Calu3 (cell line): Measurements from ENCODE around the gene EDN1. TPM values are rescaled to one million over a fixed set of nuclear protein-coding genes. Genes with fewer than 3 reads are reported as not detected.
"Not testable (repeated sequence)": the region's sequence is repeated elsewhere in the genome, so short reads cannot be mapped to it uniquely, and the experiment has no call there.

Source experiments
- BruUV-seq: library from RNA; stranded (reverse); fragments of 400-500 nt; replicated peaks from 2 replicates; lab custom pipeline; 2021; lab: Mats Ljungman, UMichigan
- CTCF ChIA-PET: fragments of 300-600 bp; sonication (Branson Sonifier 250); formaldehyde crosslinking; loops from one replicate; lab custom pipeline; 2022; ENCODE audit warnings: antibody characterized with exemption; lab: Charles Lee
- DNase-seq: peaks from one replicate; pipeline ENCODE4 v3.0.0; 2022
- H3K27ac Mint-ChIP-seq: one replicate; pipeline ENCODE4 v1.8.0; 2022; ENCODE audit warnings: mixed read lengths; ENCODE audit not compliant: unreplicated experiment
- H3K27me3 Mint-ChIP-seq: one replicate; pipeline ENCODE4 v1.8.0; 2022; ENCODE audit warnings: mixed read lengths; ENCODE audit not compliant: unreplicated experiment
- H3K36me3 Mint-ChIP-seq: one replicate; pipeline ENCODE4 v1.8.0; 2022; ENCODE audit warnings: mild to moderate bottlenecking, moderate library complexity, mixed read lengths; ENCODE audit not compliant: insufficient read depth, unreplicated experiment
- H3K4me1 Mint-ChIP-seq: one replicate; pipeline ENCODE4 v1.8.0; 2022; ENCODE audit warnings: mild to moderate bottlenecking, low read depth, mixed read lengths; ENCODE audit not compliant: unreplicated experiment
- H3K4me3 Mint-ChIP-seq: one replicate; pipeline ENCODE4 v1.8.0; 2022; ENCODE audit warnings: mild to moderate bottlenecking, low read depth, moderate library complexity, mixed read lengths; ENCODE audit not compliant: unreplicated experiment
- H3K9me3 Mint-ChIP-seq: one replicate; pipeline ENCODE4 v1.8.0; 2022; ENCODE audit warnings: low read depth, mixed read lengths; ENCODE audit not compliant: unreplicated experiment
- CTCF ChIP-seq: fragments of 200-600 bp; IDR thresholded peaks from one replicate; pipeline ENCODE4 v1.8.0; 2022; ENCODE audit warnings: antibody characterized with exemption; ENCODE audit not compliant: unreplicated experiment
- intact Hi-C: fragments of 100-400 bp; cut with micrococcal nuclease; formaldehyde crosslinking; loops from one replicate; pipeline ENCODE4 v1.10.0; 2022; ENCODE audit not compliant: unreplicated experiment
- total RNA-seq: library from RNA; stranded (reverse); gene quantifications from 2 replicates; pipeline ENCODE4 v1.2.3, GENCODE V29; 2022

Gene EDN1
- total RNA-seq, 1 experiment from 2014 or later = 40.6 TPM

GRCh38 chr6:12331951-12332749 is 42.0 kb downstream of the EDN1 start:
- no peaks in the 10 kb centered on the region for H3K27me3 Mint-ChIP-seq
- H3K27ac Mint-ChIP-seq = peak overlapping the region; percentile 92
- peak; percentile 47 for DNase-seq
- intact Hi-C loops = loop anchor here (5.0 kb wide), 2 partner anchors 35 to 160 kb away; no protein-coding TSS in a partner anchor
- BruUV-seq = TSS peak; percentile 94
- peak overlapping the region; percentile 24 for H3K4me3 Mint-ChIP-seq
- no peak for TF ChIP-seq CTCF
- CTCF ChIA-PET = interaction anchor here (0.5 to 2.2 kb wide), 12 partner anchors 11 to 266 kb away, joined by 3 to 19 read pairs (median 3); partner anchors contain the start of gene EDN1
- no peaks in the 10 kb centered on the region for H3K9me3 Mint-ChIP-seq
- peaks cover 46% of the 10 kb centered on the region for H3K4me1 Mint-ChIP-seq
- H3K36me3 Mint-ChIP-seq = peaks cover 20% of the 10 kb centered on the region

- peaks cover 20% of the 10 kb centered on the region for H3K36me3 Mint-ChIP-seq
- BruUV-seq, DNase-seq, H3K9me3 Mint-ChIP-seq, H3K27me3 Mint-ChIP-seq: not testable (repeated sequence)
- intact Hi-C loops = loop anchor here (5.0 kb wide), 2 partner anchors 35 to 160 kb away; no protein-coding TSS in a partner anchor
- peak overlapping the region; percentile 92 for H3K27ac Mint-ChIP-seq
- CTCF ChIA-PET = interaction anchor here (0.6 to 2.2 kb wide), 6 partner anchors 19 to 265 kb away, joined by 3 to 19 read pairs (median 8); partner anchors contain the start of gene EDN1
- H3K4me3 Mint-ChIP-seq = peak overlapping the region; percentile 24
- peaks cover 40% of the 10 kb centered on the region for H3K4me1 Mint-ChIP-seq
Observed at GRCh38 chr6:12332750-12333079, 42.6 kb downstream of the EDN1 start.

- no TSS peak for BruUV-seq
- intact Hi-C loops = loop anchor here (5.0 kb wide), 2 partner anchors 34 to 159 kb away; no protein-coding TSS in a partner anchor
- CTCF ChIA-PET = interaction anchor here (1.0 to 2.2 kb wide), 4 partner anchors 19 to 240 kb away, joined by 3 to 19 read pairs (median 14); no protein-coding TSS in a partner anchor
- TF ChIP-seq CTCF = no peak
- Mint-ChIP-seq H3K36me3 (peaks cover 20% of the 10 kb centered on the region), H3K4me1 (peaks cover 36% of the 10 kb centered on the region), H3K4me3 (no peak overlapping the region), H3K27ac (peak overlapping the region; percentile 44), H3K27me3 (no peaks in the 10 kb centered on the region), H3K9me3 (no peaks in the 10 kb centered on the region)
- DNase-seq = no peak
Observed at GRCh38 chr6:12333128-12333527, 43.0 kb downstream of the EDN1 start.

- Mint-ChIP-seq H3K9me3 (no peaks in the 10 kb centered on the region), H3K27ac (peak overlapping the region; percentile 45), H3K4me3 (no peak overlapping the region), H3K4me1 (peaks cover 35% of the 10 kb centered on the region), H3K27me3 (no peaks in the 10 kb centered on the region), H3K36me3 (peaks cover 18% of the 10 kb centered on the region)
- TF ChIP-seq CTCF = no peak
- BruUV-seq = no TSS peak
- no peak for DNase-seq
- intact Hi-C loops = loop anchor here (5.0 kb wide), 2 partner anchors 33 to 158 kb away; no protein-coding TSS in a partner anchor
- CTCF ChIA-PET = interaction anchor here (1.3 kb wide), 1 partner anchor 21 kb away, joined by 4 read pairs; no protein-coding TSS in a partner anchor
Observed at GRCh38 chr6:12334526-12335130, 44.5 kb downstream of the EDN1 start.
